OCI-LY7 (cell line): ENCODE measurements around the gene SARDH. TPM values are rescaled to one million over a fixed set of nuclear protein-coding genes. Genes with fewer than 3 reads are reported as not detected.

ENCODE experiments used
- BruUV-seq: library from RNA; stranded (reverse); fragments of 400-500 nt; replicated peaks from 2 replicates; lab custom pipeline; 2021; lab: Mats Ljungman, UMichigan
- CTCF ChIA-PET: fragments of 300-600 bp; sonication (Branson Sonifier 250); formaldehyde crosslinking; loops from one replicate; lab custom pipeline; 2022; ENCODE audit warnings: antibody characterized with exemption; ENCODE audit not compliant: unreplicated experiment; lab: Charles Lee
- POLR2A ChIA-PET: fragments of 300-600 bp; sonication (Branson Sonifier 250); formaldehyde crosslinking; loops from one replicate; lab custom pipeline; 2022; ENCODE audit warnings: antibody characterized with exemption; lab: Charles Lee
- DNase-seq: peaks from one replicate; pipeline ENCODE4 v3.0.0-alpha.2; 2015; ENCODE audit warnings: low spot score
- H2AFZ ChIP-seq: fragments of 200-600 bp; sonication (generic), shearing (Covaris generic); 2 replicates; pipeline ENCODE4 v1.6.1; 2014; ENCODE audit warnings: mild to moderate bottlenecking, antibody characterized with exemption, low read length, moderate library complexity
- H3K27ac ChIP-seq: fragments of 200-600 bp; sonication (generic); 2 replicates; pipeline ENCODE4 v1.5.1; 2014; ENCODE audit warnings: mixed run types, low read depth, mild to moderate bottlenecking, moderate library complexity, low read length, inconsistent platforms; ENCODE audit not compliant: poor library complexity, severe bottlenecking
- H3K36me3 ChIP-seq: fragments of 200-600 bp; sonication (generic); 2 replicates; pipeline ENCODE4 v1.6.1; 2014; ENCODE audit warnings: mild to moderate bottlenecking, antibody characterized with exemption, low read length, moderate library complexity, mixed read lengths; ENCODE audit not compliant: insufficient read depth
- H3K4me1 ChIP-seq: fragments of 200-600 bp; sonication (generic); 2 replicates; pipeline ENCODE4 v1.5.1; 2014; ENCODE audit warnings: mild to moderate bottlenecking, low read length; ENCODE audit not compliant: insufficient read depth, poor library complexity, severe bottlenecking
- H3K4me2 ChIP-seq: fragments of 200-600 bp; sonication (generic); 2 replicates; pipeline ENCODE4 v1.6.1; 2014; ENCODE audit warnings: mild to moderate bottlenecking, low read length
- H3K4me3 ChIP-seq: fragments of 200-600 bp; sonication (generic); 2 replicates; pipeline ENCODE4 v1.5.1; 2014; ENCODE audit warnings: mild to moderate bottlenecking, low read depth, low read length; ENCODE audit not compliant: poor library complexity, severe bottlenecking
- H3K79me2 ChIP-seq: fragments of 200-600 bp; sonication (generic); 2 replicates; pipeline ENCODE4 v1.6.1; 2016; ENCODE audit warnings: low read depth, mild to moderate bottlenecking, low read length, moderate library complexity, mixed read lengths; ENCODE audit not compliant: insufficient read depth
- H3K9me2 ChIP-seq: fragments of 200-600 bp; sonication (generic); 2 replicates; pipeline ENCODE4 v1.6.1; 2016; ENCODE audit warnings: mild to moderate bottlenecking, low read length, mixed read lengths; ENCODE audit not compliant: insufficient read depth
- H3K9me3 ChIP-seq: fragments of 200-600 bp; sonication (generic); 2 replicates; pipeline ENCODE4 v1.6.1; 2014; ENCODE audit warnings: mild to moderate bottlenecking, mixed run types, low read length, mixed read lengths
- H4K20me1 ChIP-seq: fragments of 200-600 bp; sonication (generic); 2 replicates; pipeline ENCODE4 v1.6.1; 2014; ENCODE audit warnings: mild to moderate bottlenecking, antibody characterized with exemption, low read length, moderate library complexity, mixed read lengths; ENCODE audit not compliant: insufficient read depth
- CTCF ChIP-seq: fragments of 200-600 bp; sonication (generic); conservative IDR thresholded peaks from 2 replicates; pipeline ENCODE4 v1.5.1; 2014; ENCODE audit warnings: mild to moderate bottlenecking, antibody characterized with exemption, low read length, moderate library complexity, mixed read lengths
- EZH2phosphoT487 ChIP-seq: fragments of 200-600 bp; sonication (generic); IDR thresholded peaks from 2 replicates; pipeline ENCODE4 v1.6.1; 2018; ENCODE audit warnings: low read depth, borderline replicate concordance, mild to moderate bottlenecking, mixed run types, antibody characterized with exemption, low read length, moderate library complexity, mixed read lengths
- intact Hi-C: fragments of 100-400 bp; cut with micrococcal nuclease; formaldehyde crosslinking; loops from one replicate; pipeline ENCODE4 v1.10.0; 2022; ENCODE audit not compliant: unreplicated experiment
- total RNA-seq, 2 experiments: library from RNA; depleted of rRNA in 1 of 2; stranded (reverse); fragments of >200 nt in 1 of 2; shearing (Covaris generic) in 1 of 2; gene quantifications; 2 replicates each; pipeline ENCODE4 v1.2.3, GENCODE V29; 2014 to 2022

SARDH gene
- total RNA-seq, 2 experiments from 2014 or later = 42.8 to 60.8 TPM

- Histone ChIP-seq H3K79me2 (peaks cover 17% of the 10 kb centered on the region; the same call in 1 of the 2 replicates), H3K36me3 (peaks cover 74% of the 10 kb centered on the region), H4K20me1 (no peaks in the 10 kb centered on the region), H3K4me2 (no peak overlapping the region), H3K27ac (no peak overlapping the region), H2AFZ (no peak overlapping the region), H3K4me1 (peaks cover 25% of the 10 kb centered on the region), H3K9me2 (no peaks in the 10 kb centered on the region), H3K4me3 (no peak overlapping the region), H3K9me3 (no peaks in the 10 kb centered on the region)
- ChIA-PET CTCF (no interaction called here), POLR2A (no interaction called here)
- intact Hi-C loops = no loop called here
- TF ChIP-seq CTCF (no peak), EZH2phosphoT487 (no peak)
- BruUV-seq = no TSS peak
- no peak for DNase-seq
Observed at GRCh38 chr9:133693116-133693515, 45.0 kb downstream of the SARDH start.

GRCh38 chr9:133692364-133692985 is 45.7 kb downstream of the SARDH start:
- H3K79me2 ChIP-seq = peaks cover 11% of the 10 kb centered on the region; the same call in 1 of the 2 replicates
- TF ChIP-seq CTCF (no peak), EZH2phosphoT487 (no peak)
- H4K20me1 ChIP-seq = no peaks in the 10 kb centered on the region
- H3K4me1 ChIP-seq = peaks cover 22% of the 10 kb centered on the region
- BruUV-seq = no TSS peak
- no peaks in the 10 kb centered on the region for H3K9me2 ChIP-seq
- no peak overlapping the region for H3K4me3 ChIP-seq
- no peak overlapping the region for H2AFZ ChIP-seq
- H3K9me3 ChIP-seq = no peaks in the 10 kb centered on the region
- ChIA-PET CTCF (interaction anchor here (0.6 kb wide), 1 partner anchor 21 kb away, joined by 3 read pairs; no protein-coding TSS in a partner anchor), POLR2A (no interaction called here)
- no peak overlapping the region for H3K27ac ChIP-seq
- no peak for DNase-seq
- H3K4me2 ChIP-seq = no peak overlapping the region
- peaks cover 74% of the 10 kb centered on the region for H3K36me3 ChIP-seq
- intact Hi-C loops = no loop called here

- no peak for DNase-seq
- TF ChIP-seq CTCF (no peak), EZH2phosphoT487 (no peak)
- ChIA-PET POLR2A (no interaction called here), CTCF (interaction anchor here (0.6 to 0.8 kb wide), 2 partner anchors 9 to 21 kb away, joined by 3 read pairs; no protein-coding TSS in a partner anchor)
- Histone ChIP-seq H3K4me3 (no peak overlapping the region), H3K9me3 (no peaks in the 10 kb centered on the region), H3K4me1 (peaks cover 16% of the 10 kb centered on the region), H4K20me1 (no peaks in the 10 kb centered on the region), H3K9me2 (no peaks in the 10 kb centered on the region), H3K79me2 (peaks cover 4% of the 10 kb centered on the region; the same call in 1 of the 2 replicates), H2AFZ (no peak overlapping the region), H3K36me3 (peaks cover 74% of the 10 kb centered on the region), H3K4me2 (no peak overlapping the region), H3K27ac (no peak overlapping the region)
- no TSS peak for BruUV-seq
- intact Hi-C loops = no loop called here
Observed at GRCh38 chr9:133691626-133692363, 46.4 kb downstream of the SARDH start.
